RWPE1 (cell line): Measurements from ENCODE around the gene CEP104.

Source experiments
- CTCF ChIA-PET: fragments of 350-600 bp; sonication (Branson Sonifier 250); formaldehyde crosslinking; extraction: SDS; loops from one replicate; lab custom pipeline; 2021; lab: Yijun Ruan, JAX
- POLR2A ChIA-PET: fragments of 400-600 bp; formaldehyde crosslinking; extraction: SDS; loops from one replicate; lab custom pipeline; 2020; ENCODE audit warnings: antibody characterized with exemption; ENCODE audit not compliant: low non-redundant PET; lab: Yijun Ruan, JAX
- DNase-seq: peaks from one replicate; pipeline ENCODE4 v3.0.0; 2012; ENCODE audit warnings: low spot score
- H3K27ac ChIP-seq: fragments of 450-650 bp; 2 replicates; pipeline ENCODE4 v1.5.1; 2017
- TF ChIP-seq, protein P1 (sequence below): fragments of 450-650 bp; conservative IDR thresholded peaks from 2 replicates; pipeline ENCODE4 v1.5.1; 2017; ENCODE audit warnings: low read depth, mild to moderate bottlenecking

Gene CEP104

DNA sequence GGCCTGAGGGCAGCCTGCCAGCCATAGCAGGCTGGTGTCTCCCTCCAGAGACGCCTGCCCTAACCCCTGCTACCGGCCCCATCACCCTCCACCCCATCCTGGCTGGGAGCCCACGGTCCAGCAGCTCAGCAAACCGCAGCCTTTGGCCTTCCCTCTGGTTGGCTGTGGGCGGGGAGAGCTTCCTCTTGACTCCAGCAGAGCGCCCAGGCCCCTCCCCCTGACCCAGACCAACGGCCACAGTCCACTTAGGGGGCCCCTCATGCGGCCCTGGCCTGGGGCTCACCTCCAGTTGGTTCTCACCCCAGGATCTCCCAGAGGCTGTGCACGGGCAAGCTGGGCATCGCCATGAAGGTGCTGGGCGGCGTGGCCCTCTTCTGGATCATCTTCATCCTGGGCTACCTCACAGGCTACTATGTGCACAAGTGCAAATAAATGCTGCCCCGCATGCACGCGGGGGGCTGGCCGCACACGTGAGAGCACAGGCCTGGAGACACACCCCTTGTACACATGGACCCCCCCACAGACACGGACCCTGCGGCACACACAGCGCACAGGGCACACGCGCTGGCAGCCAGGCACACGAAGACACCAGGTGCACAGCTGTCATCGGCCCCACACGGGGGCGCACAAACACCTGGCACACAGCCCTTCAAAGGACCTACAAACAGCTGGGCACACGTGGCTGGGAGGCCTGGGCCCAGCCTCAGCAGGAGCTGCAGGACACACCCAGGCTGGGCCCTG is 81.4 kb downstream of the CEP104 start:
- H3K27ac ChIP-seq: peak overlapping the region; percentile 25
- CTCF ChIA-PET: interaction anchor here (0.6 kb wide), 2 partner anchors 60 to 1188 kb away, joined by 3 to 4 read pairs; no protein-coding TSS in a partner anchor
- TF ChIP-seq, protein P1, sequence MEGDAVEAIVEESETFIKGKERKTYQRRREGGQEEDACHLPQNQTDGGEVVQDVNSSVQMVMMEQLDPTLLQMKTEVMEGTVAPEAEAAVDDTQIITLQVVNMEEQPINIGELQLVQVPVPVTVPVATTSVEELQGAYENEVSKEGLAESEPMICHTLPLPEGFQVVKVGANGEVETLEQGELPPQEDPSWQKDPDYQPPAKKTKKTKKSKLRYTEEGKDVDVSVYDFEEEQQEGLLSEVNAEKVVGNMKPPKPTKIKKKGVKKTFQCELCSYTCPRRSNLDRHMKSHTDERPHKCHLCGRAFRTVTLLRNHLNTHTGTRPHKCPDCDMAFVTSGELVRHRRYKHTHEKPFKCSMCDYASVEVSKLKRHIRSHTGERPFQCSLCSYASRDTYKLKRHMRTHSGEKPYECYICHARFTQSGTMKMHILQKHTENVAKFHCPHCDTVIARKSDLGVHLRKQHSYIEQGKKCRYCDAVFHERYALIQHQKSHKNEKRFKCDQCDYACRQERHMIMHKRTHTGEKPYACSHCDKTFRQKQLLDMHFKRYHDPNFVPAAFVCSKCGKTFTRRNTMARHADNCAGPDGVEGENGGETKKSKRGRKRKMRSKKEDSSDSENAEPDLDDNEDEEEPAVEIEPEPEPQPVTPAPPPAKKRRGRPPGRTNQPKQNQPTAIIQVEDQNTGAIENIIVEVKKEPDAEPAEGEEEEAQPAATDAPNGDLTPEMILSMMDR: peak; percentile 50
- POLR2A ChIA-PET: no interaction called here
- peak; percentile 51 for DNase-seq

DNA sequence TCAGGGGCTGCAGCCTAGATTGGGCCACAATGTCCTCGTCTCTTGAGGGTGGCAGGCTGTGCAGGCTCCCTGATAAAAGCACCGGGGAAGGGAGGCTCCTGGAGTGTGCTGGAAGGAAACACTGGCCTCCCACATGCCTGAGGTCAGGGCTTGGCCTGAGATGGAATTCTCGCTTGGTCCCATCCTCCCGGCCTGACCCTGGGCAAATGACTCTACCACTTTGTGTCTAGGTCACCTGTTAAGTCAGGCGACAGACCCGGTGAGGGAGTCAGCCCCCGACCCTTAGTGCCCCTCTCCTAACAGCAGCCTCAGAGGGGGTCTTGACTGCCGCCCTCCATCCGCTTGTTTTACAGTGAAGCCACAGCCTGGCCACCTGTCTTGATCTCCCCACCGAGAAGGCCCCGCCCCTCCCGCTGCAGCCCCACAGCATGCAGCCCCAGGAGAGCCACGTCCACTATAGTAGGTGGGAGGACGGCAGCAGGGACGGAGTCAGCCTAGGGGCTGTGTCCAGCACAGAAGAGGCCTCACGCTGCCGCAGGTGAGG is 82.0 kb downstream of the CEP104 start:
- no peak for DNase-seq
- ChIA-PET CTCF (interaction anchor here (0.6 kb wide), 1 partner anchor 61 kb away, joined by 4 read pairs; no protein-coding TSS in a partner anchor), POLR2A (no interaction called here)
- no peak overlapping the region for H3K27ac ChIP-seq
- TF ChIP-seq, protein P1: no peak

DNA sequence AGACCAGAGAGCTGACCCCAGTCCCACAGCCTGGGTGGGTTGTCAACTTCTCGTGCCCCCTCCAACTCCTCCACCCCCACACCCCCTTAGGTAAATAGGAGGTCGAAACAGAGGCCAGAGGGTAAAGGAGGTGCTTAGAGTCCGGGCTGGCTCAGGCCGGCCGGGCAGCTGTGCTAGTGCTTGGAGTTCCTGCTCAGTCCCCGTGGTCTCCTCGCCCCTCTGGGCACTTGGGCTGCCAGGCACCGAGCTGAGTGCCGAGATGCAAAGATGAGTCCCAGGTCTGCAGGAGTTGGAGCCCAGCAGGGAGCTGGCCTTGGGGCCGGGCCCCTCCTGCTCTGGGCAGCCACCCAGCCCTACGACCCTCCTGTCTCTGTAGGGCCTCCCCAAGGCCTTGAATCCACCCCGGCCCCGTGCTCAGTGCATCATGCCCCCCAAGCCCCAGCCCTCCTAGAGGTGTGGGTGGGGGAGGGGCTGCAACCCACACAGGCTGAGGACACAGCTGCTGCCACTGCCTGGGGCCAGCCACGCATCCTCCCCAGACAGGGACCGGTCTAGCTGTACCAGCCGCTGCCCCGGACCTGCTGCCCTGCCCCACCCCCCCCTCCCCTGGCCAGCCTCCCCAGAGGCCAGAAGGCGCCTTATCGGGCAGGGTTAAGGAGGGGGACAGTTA is 82.6 kb downstream of the CEP104 start:
- ChIA-PET POLR2A (no interaction called here), CTCF (no interaction called here)
- DNase-seq: no peak

DNA sequence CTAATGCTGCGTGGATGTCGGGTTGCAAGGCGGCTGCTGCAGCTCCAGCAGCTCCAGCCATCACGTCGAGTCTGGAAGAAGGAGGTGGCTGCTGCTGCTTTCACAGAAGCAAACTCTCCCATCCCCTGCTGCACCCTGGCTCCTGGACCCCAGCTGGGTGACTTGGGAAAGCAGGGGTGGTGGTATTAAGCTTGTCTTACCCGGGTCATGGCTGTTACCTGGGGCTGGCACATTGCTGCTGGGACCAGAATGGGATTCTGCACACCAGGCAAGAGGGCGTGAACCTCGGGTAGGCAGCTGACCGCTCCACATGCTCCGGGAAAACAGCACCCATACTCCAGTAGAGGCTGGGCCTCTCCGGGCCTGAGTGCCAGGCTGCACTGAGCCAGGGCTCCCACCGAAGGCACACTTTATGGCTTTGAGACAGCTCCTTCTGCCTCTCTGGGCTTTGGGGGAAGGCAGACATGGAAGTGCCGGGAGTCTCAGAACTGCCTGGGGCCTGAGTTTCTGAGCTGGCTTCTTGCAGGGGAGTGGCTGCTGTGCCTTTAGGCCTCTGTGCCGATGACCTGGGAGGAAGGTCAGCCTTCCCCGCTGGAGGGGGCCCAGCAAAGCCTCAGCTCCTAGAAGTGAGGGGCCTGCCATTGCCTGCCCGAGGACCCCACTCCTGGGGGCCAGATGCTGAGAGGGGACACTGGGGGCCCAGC is 83.3 kb downstream of the CEP104 start:
- H3K27ac ChIP-seq: peak overlapping the region; percentile 42
- ChIA-PET POLR2A (no interaction called here), CTCF (no interaction called here)
- TF ChIP-seq, protein P1: no peak
- DNase-seq: no peak

More for the DNA sequence above, 82.6 kb downstream of the CEP104 start:
- H3K27ac ChIP-seq: no peak overlapping the region; the same call in 1 of the 2 replicates
- TF ChIP-seq, protein P1: no peak

DNA sequence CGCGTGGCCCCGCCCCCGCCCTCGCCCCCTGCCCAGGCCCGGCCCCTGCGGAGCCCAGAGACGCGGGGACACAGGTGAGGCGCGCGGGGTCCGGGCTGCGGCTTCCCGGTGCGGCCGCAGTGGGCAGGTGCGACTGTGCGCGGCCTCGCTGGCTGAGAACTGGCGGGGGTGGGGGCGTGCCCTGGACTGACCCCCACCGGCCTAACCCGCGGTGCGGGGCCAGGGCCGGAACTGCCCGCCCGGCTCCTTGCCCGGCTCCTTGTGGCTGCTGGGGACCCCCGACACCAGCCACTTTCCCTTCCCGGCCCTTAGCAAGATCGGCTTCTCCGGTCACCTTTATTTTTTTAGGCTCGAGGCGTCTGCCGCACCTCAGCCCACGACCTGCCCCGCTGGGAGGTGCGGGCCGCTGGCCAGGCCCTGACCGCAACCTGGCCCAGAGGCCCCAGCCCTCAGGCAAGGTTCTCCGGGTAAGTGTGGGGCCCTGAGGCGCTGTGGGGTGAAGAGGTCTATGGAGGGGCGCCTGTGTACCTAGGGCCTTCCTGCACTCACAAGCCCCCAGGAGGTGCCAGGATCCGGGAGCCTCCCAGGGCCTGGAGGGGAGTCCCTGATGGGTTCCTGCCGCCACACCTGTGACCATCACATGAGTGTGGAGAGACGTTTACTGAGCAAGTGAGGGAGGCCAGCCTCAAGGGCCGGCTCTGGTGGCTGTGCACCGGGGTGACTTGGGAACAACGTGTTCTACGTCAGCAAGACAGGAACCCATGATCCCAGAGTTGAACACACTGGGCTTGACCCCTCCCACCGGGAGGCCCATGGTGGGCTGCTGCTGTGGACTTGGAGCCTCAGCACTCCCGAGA is 84.1 kb downstream of the CEP104 start, which contains the start of gene SMIM1:
Gene SMIM1 (plus strand): TSS at position 35 of the 857 bp plus-strand sequence. CDS start 2,625 bp downstream, outside the sequence.
- peak within 1 kb of the TSS; percentile 42 for H3K27ac ChIP-seq
- CTCF ChIA-PET: no interaction called here
- DNase-seq: no peak
- TF ChIP-seq, protein P1: no peak
- POLR2A ChIA-PET: no interaction called here
